Epithelial cell of esophagus (primary cell): Measurements from ENCODE around the gene DUT.

Experiments
- DNase-seq: peaks from one replicate; pipeline ENCODE4 v3.0.0; 2010; ENCODE audit warnings: low read depth
- H3K4me3 ChIP-seq: 2 replicates; pipeline ENCODE4 v1.5.1; 2011; ENCODE audit warnings: mild to moderate bottlenecking, low read length, control low read depth
- TF ChIP-seq, protein P1 (sequence below): IDR thresholded peaks from 2 replicates; pipeline ENCODE4 v1.5.1; 2011; ENCODE audit warnings: low read depth, mild to moderate bottlenecking, low read length, control low read depth, inconsistent platforms; ENCODE audit not compliant: insufficient read depth; ENCODE audit errors: missing control alignments

Gene DUT

DNA sequence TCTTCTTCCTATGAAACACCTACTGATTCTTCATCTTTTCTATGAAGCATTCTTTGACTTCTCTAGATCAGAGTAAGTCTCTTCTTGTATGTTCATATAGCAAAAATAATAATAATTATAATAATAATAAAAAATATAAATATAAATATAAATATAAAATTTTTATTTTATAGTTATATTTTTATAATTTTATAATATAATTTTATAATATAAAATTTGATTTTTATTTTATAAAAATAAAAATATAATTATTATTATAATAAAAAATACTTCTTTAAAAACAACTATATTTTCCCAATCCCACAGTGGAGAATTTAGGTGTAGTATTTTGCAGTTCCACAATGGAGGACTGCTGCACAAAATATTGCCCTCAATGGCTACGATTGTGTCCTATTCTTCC lies 34.3 kb downstream of the DUT start:
- H3K4me3 ChIP-seq: no peak overlapping the region
- no peak for DNase-seq
- TF ChIP-seq, protein P1, sequence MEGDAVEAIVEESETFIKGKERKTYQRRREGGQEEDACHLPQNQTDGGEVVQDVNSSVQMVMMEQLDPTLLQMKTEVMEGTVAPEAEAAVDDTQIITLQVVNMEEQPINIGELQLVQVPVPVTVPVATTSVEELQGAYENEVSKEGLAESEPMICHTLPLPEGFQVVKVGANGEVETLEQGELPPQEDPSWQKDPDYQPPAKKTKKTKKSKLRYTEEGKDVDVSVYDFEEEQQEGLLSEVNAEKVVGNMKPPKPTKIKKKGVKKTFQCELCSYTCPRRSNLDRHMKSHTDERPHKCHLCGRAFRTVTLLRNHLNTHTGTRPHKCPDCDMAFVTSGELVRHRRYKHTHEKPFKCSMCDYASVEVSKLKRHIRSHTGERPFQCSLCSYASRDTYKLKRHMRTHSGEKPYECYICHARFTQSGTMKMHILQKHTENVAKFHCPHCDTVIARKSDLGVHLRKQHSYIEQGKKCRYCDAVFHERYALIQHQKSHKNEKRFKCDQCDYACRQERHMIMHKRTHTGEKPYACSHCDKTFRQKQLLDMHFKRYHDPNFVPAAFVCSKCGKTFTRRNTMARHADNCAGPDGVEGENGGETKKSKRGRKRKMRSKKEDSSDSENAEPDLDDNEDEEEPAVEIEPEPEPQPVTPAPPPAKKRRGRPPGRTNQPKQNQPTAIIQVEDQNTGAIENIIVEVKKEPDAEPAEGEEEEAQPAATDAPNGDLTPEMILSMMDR: no peak

DNA sequence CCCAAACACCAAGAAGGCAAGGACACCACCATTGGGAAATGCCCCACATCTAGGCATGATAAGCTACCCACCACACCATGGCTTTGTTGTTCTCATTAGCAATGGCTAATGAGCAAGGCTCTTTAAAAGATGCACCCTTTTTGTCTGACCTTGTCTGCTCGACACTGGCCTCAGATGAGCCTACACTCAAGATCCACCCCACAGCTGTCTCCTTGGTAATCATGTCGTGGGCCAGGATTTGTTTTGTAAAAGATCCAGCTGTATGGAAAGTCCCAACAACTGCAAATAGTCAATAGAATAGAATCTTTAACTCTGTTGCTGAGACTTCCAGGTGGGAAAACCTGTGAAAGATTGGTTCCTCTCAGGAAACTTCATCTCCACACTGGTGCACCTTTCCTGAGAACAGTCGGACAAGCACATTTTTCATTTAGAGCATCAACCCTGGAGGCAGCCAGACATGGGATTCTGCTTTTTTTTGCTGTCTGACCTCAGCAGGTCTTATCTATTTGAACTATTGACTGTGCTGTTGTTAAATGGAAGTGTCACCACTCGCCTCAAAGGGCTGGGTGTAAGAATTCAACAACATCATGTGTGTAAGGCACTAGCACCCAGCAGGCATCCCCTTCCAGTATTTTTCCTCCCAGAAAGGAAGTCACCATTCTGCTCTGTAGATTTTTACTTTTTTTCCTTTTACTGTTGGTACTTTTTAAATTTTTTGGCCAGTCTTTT lies 35.5 kb downstream of the DUT start:
- H3K4me3 ChIP-seq: no peak overlapping the region
- no peak for DNase-seq
- TF ChIP-seq, protein P1: no peak

DNA sequence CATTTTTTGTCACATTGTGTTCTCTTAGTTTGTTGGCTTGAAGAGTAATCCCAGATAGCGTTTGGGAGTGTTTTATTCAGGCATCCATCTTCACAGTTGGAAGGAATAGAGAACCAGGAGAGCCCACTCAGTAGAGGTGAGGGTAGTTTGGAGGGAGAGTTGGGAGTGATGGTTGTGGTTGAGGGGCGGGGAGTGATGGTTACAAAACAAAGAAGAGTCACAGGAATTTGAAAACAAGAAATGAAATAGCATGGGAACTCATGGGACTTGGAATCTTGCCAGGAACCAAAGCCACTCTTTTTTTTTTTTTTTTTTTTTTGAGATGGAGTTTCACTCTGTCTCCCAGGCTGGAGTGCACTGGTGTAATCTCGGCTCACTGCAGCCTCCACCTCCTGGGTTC lies 36.3 kb downstream of the DUT start:
- TF ChIP-seq, protein P1: no peak
- no peak for DNase-seq

DNA sequence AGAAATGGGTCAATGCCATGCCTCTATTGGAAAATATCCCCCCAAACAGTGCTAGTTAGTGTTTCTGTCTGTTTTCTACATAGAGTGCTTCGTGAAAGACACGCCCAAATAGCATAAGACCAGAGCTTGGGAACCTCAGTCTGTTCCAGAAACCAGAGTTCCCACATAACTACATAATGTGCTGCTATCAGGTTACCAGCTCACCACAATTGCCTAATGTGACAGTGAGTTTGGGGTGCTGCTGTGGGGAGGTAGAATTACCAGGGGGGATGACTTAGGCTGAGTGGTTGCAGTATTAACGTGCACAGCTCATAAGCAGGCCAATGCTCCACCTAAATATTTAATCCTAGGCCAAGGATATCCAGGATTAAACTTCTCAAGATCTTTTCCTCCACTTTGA lies 39.2 kb downstream of the DUT start:
- DNase-seq: peak; percentile 66
- TF ChIP-seq, protein P1: no peak
- H3K4me3 ChIP-seq: no peak overlapping the region

More for the DNA sequence above, 36.3 kb downstream of the DUT start:
- H3K4me3 ChIP-seq: no peak overlapping the region

DNA sequence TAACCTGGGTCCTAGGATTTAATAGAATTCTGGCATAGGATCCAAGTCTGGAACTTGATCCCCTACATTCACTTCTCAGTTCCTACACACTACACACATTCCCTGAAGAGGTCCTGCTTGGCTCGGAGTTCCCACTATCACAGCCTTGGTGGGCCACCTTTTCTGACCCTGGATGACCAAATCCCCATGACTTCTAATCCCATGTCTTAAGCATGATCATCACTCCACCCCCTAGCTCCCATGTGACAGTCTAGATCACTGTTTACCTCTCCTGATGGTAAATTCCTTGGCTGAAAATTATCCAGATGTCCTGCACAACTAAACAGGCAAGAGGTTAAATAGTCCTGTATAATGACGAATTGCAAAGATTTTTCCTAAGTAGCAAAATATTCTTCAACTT lies 40.3 kb downstream of the DUT start:
- no peak overlapping the region for H3K4me3 ChIP-seq
- TF ChIP-seq, protein P1: no peak
- DNase-seq: no peak

DNA sequence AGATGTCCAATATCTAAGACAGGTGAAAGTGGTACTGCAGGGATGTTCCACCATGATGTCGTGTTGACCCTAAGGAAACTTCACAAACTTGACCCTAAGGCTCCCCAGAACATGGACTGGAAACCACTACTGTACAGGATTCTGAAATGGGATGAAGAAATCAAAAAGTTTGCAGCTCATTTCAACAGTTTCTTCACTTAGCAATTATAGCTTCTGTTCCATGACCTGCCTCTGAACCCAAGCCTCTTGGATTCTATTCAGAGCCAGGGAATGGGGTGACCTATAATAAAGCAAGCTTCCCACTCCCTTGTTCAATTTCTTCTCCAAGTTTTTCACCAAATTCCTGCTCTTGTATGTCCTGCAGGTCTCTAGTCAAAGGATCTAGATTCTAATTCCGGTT lies 40.7 kb downstream of the DUT start:
- H3K4me3 ChIP-seq: no peak overlapping the region
- DNase-seq: no peak
- TF ChIP-seq, protein P1: no peak

DNA sequence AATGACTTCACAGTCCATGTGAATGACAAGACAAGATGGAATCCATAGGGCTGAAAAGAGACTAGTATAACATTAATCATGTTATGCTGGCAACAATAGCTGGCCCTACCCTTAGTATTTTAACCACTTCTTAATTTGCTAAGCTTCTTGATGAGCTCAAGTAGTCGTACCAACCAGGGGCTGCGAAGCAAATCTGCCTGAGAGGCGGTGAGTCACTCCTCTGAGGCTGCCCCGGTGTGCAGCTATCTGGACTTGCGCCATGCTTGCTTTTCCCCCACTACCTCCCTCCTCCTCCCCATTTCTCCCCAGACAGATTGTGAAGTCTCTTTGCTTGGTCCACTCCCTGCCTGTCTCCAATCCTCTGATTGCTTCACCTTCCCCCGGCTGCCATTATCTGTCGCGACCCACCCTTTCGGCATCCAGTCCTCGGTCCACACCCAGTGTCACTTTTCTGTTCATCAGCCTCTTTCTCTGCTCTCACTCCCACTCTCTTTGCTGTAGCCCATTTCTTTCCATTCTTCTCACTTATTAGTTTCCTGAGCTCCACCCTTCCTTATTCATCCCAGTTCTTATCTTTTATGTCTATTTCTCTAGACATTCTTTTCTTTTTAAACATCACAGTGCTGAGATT lies 42.7 kb downstream of the DUT start:
- peak; percentile 82 for DNase-seq
- no peak overlapping the region for H3K4me3 ChIP-seq
- TF ChIP-seq, protein P1: no peak
